Neural cell (in vitro differentiated cells): ENCODE data around the gene SMARCA4.

Experiments
- CTCF ChIP-seq: fragments of 450-650 bp; IDR thresholded peaks from 2 replicates; pipeline ENCODE4 v1.5.1; 2014; ENCODE audit warnings: antibody characterized with exemption, mild to moderate bottlenecking, moderate library complexity; ENCODE audit not compliant: poor library complexity, severe bottlenecking
- SMC3 ChIP-seq: fragments of 450-650 bp; conservative IDR thresholded peaks from 2 replicates; pipeline ENCODE4 v1.6.1; 2014; ENCODE audit warnings: antibody characterized with exemption, mild to moderate bottlenecking, moderate library complexity; ENCODE audit not compliant: poor library complexity

- TF ChIP-seq CTCF (no peak), SMC3 (no peak)
Measured at GRCh38 chr19:11105014-11105636, 144.3 kb downstream of the SMARCA4 start.
